HL-60 (cell line): ENCODE results near the gene ELMO1.

Experiments used
- DNase-seq, 2 experiments: peaks; one replicate each; pipeline ENCODE4 v3.0.0-alpha.2; 2010 to 2020; ENCODE audit warnings: low read depth in 1 of 2, low spot score in 1 of 2
- H3K27ac ChIP-seq: fragments of 250-450 bp; sonication (Bioruptor Pico); replicated peaks from 2 replicates; pipeline ENCODE4 v1.5.1; 2020; ENCODE audit warnings: mild to moderate bottlenecking, moderate library complexity
- H3K27me3 ChIP-seq: fragments of 250-450 bp; sonication (Bioruptor Pico); 2 replicates; pipeline ENCODE4 v1.5.1; 2021; ENCODE audit warnings: mild to moderate bottlenecking, moderate library complexity; ENCODE audit not compliant: insufficient read depth, poor library complexity, severe bottlenecking
- H3K4me3 ChIP-seq: replicated peaks from 2 replicates; pipeline ENCODE4 v1.5.1; 2011; ENCODE audit warnings: mild to moderate bottlenecking, control low read depth, low read length; ENCODE audit not compliant: insufficient read depth
- GABPA ChIP-seq: IDR thresholded peaks from 2 replicates; pipeline ENCODE4 v1.6.1; 2012; ENCODE audit warnings: low read depth
- POLR2AphosphoS5 ChIP-seq: IDR thresholded peaks from 2 replicates; pipeline ENCODE4 v1.6.1; 2012; ENCODE audit warnings: low read depth
- SPI1 ChIP-seq: IDR thresholded peaks from 2 replicates; pipeline ENCODE4 v1.6.1; 2012; ENCODE audit warnings: low read depth, mild to moderate bottlenecking, borderline replicate concordance
- TF ChIP-seq, protein P1 (sequence below): IDR thresholded peaks from one replicate; pipeline ENCODE4 v1.5.1; 2011; ENCODE audit warnings: low read length, control low read depth, inconsistent platforms; ENCODE audit not compliant: insufficient read depth
- TF ChIP-seq, protein P2 (sequence below): IDR thresholded peaks from 2 replicates; pipeline ENCODE4 v1.6.1; 2012; ENCODE audit warnings: low read depth; ENCODE audit not compliant: insufficient replicate concordance

Gene ELMO1

DNA sequence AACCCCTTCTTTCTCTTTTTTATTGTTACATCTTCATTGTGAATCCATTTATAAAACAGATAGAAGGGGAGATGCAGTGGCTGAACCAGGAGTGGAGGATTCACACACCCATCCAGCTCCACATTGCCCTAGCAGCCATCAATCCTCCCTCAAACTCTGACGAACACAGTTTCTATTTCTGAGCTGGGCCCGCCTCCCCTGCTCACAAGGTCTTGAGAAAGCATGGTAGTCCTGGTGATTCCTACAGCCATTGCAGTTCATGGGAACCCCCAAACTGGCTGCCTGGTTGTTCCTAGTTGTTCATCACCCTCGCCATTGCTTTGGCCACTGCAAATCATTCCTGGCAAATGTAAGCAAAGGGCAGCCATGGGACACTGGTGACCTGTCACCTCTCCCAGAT, 465.9 kb downstream of the ELMO1 start:
- TF ChIP-seq, protein P1, sequence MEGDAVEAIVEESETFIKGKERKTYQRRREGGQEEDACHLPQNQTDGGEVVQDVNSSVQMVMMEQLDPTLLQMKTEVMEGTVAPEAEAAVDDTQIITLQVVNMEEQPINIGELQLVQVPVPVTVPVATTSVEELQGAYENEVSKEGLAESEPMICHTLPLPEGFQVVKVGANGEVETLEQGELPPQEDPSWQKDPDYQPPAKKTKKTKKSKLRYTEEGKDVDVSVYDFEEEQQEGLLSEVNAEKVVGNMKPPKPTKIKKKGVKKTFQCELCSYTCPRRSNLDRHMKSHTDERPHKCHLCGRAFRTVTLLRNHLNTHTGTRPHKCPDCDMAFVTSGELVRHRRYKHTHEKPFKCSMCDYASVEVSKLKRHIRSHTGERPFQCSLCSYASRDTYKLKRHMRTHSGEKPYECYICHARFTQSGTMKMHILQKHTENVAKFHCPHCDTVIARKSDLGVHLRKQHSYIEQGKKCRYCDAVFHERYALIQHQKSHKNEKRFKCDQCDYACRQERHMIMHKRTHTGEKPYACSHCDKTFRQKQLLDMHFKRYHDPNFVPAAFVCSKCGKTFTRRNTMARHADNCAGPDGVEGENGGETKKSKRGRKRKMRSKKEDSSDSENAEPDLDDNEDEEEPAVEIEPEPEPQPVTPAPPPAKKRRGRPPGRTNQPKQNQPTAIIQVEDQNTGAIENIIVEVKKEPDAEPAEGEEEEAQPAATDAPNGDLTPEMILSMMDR = no peak
- TF ChIP-seq GABPA = no peak
- TF ChIP-seq, protein P2, sequence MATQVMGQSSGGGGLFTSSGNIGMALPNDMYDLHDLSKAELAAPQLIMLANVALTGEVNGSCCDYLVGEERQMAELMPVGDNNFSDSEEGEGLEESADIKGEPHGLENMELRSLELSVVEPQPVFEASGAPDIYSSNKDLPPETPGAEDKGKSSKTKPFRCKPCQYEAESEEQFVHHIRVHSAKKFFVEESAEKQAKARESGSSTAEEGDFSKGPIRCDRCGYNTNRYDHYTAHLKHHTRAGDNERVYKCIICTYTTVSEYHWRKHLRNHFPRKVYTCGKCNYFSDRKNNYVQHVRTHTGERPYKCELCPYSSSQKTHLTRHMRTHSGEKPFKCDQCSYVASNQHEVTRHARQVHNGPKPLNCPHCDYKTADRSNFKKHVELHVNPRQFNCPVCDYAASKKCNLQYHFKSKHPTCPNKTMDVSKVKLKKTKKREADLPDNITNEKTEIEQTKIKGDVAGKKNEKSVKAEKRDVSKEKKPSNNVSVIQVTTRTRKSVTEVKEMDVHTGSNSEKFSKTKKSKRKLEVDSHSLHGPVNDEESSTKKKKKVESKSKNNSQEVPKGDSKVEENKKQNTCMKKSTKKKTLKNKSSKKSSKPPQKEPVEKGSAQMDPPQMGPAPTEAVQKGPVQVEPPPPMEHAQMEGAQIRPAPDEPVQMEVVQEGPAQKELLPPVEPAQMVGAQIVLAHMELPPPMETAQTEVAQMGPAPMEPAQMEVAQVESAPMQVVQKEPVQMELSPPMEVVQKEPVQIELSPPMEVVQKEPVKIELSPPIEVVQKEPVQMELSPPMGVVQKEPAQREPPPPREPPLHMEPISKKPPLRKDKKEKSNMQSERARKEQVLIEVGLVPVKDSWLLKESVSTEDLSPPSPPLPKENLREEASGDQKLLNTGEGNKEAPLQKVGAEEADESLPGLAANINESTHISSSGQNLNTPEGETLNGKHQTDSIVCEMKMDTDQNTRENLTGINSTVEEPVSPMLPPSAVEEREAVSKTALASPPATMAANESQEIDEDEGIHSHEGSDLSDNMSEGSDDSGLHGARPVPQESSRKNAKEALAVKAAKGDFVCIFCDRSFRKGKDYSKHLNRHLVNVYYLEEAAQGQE = no peak
- no peak for TF ChIP-seq POLR2AphosphoS5
- no peak overlapping the region for H3K4me3 ChIP-seq
- H3K27me3 ChIP-seq = no peaks in the 10 kb centered on the region
- H3K27ac ChIP-seq = no peak overlapping the region
- DNase-seq = no peak

DNA sequence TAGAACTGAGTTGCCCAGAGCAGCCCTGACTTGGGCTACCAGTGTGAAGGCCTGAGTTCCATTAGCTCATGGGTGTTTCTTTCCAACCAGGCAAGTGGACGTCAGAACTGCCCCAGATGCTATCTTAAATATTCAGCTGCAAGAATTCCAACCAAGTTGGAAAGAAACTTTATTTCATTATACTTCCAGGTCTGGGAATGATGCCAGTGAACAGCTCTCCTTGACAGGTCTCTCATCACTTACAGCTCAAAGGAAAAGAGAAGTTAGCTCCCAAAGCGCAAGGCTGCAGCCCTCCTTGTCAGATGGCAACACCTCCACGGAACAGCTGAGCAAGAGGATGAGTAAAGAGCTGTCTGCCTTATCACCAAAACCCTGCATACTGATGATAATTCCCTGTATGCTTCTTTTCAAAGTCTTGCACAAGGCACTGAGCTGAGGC, 468.8 kb downstream of the ELMO1 start:
- Histone ChIP-seq H3K27me3 (no peaks in the 10 kb centered on the region), H3K4me3 (no peak overlapping the region), H3K27ac (no peak overlapping the region)
- TF ChIP-seq, protein P2 = no peak
- TF ChIP-seq SPI1 = no peak
- no peak for TF ChIP-seq GABPA
- TF ChIP-seq, protein P1 = no peak
- no peak for TF ChIP-seq POLR2AphosphoS5
- no peak for DNase-seq

DNA sequence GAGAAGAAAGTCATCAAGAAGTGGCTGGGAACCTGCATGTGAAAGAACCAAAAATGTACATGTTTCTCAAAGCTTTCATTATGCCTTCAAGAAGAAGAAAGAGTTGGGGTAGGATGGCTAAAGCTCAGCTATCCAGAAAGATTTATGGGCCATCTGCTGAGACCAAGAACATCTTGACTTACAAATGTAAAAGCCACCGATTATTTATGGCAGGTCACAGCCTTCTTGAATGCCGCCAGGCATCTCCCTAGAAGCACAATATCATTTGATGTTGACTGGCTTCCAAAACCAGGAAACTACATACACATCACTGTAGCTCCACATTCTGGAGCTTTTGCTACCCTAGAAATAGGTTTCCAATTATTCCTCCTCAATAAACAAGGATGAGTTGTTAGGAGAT, 470.2 kb downstream of the ELMO1 start:
- H3K27me3 ChIP-seq = no peaks in the 10 kb centered on the region
- DNase-seq = no peak
- H3K27ac ChIP-seq = no peak overlapping the region
- no peak overlapping the region for H3K4me3 ChIP-seq
- TF ChIP-seq SPI1 = no peak
- TF ChIP-seq, protein P1 = no peak
- TF ChIP-seq GABPA = no peak
- TF ChIP-seq, protein P2 = no peak
- no peak for TF ChIP-seq POLR2AphosphoS5
